Ecto neural progenitor cell (in vitro differentiated cells): ENCODE measurements around the gene ATG16L1.
"Not testable (repeated sequence)": the region's sequence is repeated elsewhere in the genome, so short reads cannot be mapped to it uniquely, and the experiment has no call there.

Source experiments
- DNase-seq: peaks from one replicate; pipeline ENCODE4 v3.0.0-alpha.2; 2018; ENCODE audit warnings: low spot score

ATG16L1 gene

GRCh38 chr2:233331536-233331935, 80.1 kb downstream of the ATG16L1 start:
- DNase-seq = no peak

- DNase-seq = no peak
These were observed 80.7 kb downstream of the ATG16L1 start for GRCh38 chr2:233332125-233332524.

- DNase-seq = no peak
These were observed 83.4 kb downstream of the ATG16L1 start for GRCh38 chr2:233334915-233335314.

- not testable (repeated sequence) for DNase-seq
These were observed 84.6 kb downstream of the ATG16L1 start for GRCh38 chr2:233336091-233336490.

GRCh38 chr2:233336541-233336940, 85.1 kb downstream of the ATG16L1 start:
- no peak for DNase-seq

GRCh38 chr2:233338046-233338445, 86.6 kb downstream of the ATG16L1 start:
- DNase-seq = no peak

- DNase-seq = no peak
These were observed 87.4 kb downstream of the ATG16L1 start for GRCh38 chr2:233338812-233339368.

GRCh38 chr2:233339427-233339826, 88.0 kb downstream of the ATG16L1 start:
- DNase-seq = no peak

- no peak for DNase-seq
These were observed 89.8 kb downstream of the ATG16L1 start for GRCh38 chr2:233341296-233341695.

GRCh38 chr2:233342301-233342700, 90.8 kb downstream of the ATG16L1 start:
- DNase-seq = no peak

GRCh38 chr2:233343171-233343705, 91.8 kb downstream of the ATG16L1 start:
- no peak for DNase-seq
